SK-N-MC (cell line): ENCODE measurements around the gene EEF1AKMT4.

Experiments used
- EZH2 ChIP-seq: fragments of 200-600 bp; sonication (generic); IDR thresholded peaks from one replicate; pipeline ENCODE4 v1.6.1; 2017; ENCODE audit warnings: antibody characterized with exemption
- FOXP2 ChIP-seq: optimal IDR thresholded peaks from 2 replicates; pipeline ENCODE3; 2011; ENCODE audit warnings: mild to moderate bottlenecking, moderate library complexity; ENCODE audit not compliant: insufficient read depth; ENCODE audit errors: extremely low read length, control extremely low read depth
- POLR2AphosphoS5 ChIP-seq: IDR thresholded peaks from 2 replicates; pipeline ENCODE4 v1.6.1; 2012; ENCODE audit warnings: mild to moderate bottlenecking, low read depth, low read length, borderline replicate concordance

DNA sequence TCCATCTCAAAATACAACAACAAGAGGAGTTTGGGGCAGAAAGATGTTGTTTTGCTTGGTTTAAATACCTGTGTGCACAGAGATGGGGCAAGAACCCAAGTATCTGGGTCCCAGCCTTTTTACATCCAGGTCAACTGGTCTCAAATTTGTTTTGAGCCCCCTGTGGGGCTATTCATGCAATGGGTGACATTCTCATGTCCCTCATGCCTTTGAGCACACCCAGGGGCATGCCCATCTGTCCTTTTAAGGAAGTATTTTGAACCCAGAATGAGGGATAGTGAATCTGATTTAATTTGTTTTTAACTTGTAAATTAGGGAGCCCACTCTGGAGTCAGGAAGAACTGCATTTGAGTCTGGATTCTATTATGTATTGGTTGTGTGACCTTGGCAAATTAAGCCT lies 48.6 kb upstream of the EEF1AKMT4 start:
- TF ChIP-seq POLR2AphosphoS5, result no peak
- no peak for TF ChIP-seq FOXP2
- TF ChIP-seq EZH2, result no peak
